HG03571 (cell line): ENCODE measurements around the gene RFX2.

ENCODE experiments used
- ATAC-seq: cut with Tn5 transposase; IDR thresholded peaks from one replicate; pipeline ENCODE4 v1.9.1; 2021; ENCODE audit not compliant: unreplicated experiment

RFX2 gene

GRCh38 chr19:6061376-6062130 is 48.7 kb downstream of the RFX2 start:
- ATAC-seq = no peak

- ATAC-seq = no peak
Observed at GRCh38 chr19:6060600-6061375, 49.5 kb downstream of the RFX2 start.

- no peak for ATAC-seq
Observed at GRCh38 chr19:6059988-6060599, 50.2 kb downstream of the RFX2 start.

DNA sequence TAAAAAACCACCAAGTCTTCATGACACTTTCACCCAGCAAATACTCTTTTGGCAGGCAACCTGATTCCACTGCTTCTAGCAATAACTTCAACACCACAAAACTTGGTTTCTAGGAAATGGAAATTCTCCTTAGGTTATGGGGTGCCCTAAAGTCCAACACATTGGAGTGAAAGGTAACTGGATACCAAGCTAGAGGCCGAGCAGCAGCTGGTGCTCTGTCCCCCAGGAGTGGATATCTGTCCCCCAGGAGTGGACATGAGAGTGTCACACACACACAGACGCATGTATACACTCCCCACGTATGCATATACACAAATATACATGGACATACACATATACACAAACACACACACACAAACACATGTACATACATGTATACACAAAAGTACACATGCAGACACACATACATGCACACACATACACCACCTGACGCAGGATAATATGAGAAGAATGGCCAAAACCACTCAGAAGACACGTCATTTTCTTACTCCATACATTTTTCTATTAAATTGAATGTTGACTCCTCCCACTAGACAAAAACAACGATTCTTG is 50.8 kb downstream of the RFX2 start:
- ATAC-seq = no peak

GRCh38 chr19:6058518-6059201 is 51.6 kb downstream of the RFX2 start:
- no peak for ATAC-seq

- ATAC-seq = no peak
Observed at GRCh38 chr19:6057651-6058517, 52.4 kb downstream of the RFX2 start.

- no peak for ATAC-seq
Observed at GRCh38 chr19:6056801-6057650, 53.3 kb downstream of the RFX2 start.

- ATAC-seq = no peak
Observed at GRCh38 chr19:6056282-6056741, 54.0 kb downstream of the RFX2 start.

GRCh38 chr19:6055013-6055795 is 55.1 kb downstream of the RFX2 start:
- no peak for ATAC-seq

DNA sequence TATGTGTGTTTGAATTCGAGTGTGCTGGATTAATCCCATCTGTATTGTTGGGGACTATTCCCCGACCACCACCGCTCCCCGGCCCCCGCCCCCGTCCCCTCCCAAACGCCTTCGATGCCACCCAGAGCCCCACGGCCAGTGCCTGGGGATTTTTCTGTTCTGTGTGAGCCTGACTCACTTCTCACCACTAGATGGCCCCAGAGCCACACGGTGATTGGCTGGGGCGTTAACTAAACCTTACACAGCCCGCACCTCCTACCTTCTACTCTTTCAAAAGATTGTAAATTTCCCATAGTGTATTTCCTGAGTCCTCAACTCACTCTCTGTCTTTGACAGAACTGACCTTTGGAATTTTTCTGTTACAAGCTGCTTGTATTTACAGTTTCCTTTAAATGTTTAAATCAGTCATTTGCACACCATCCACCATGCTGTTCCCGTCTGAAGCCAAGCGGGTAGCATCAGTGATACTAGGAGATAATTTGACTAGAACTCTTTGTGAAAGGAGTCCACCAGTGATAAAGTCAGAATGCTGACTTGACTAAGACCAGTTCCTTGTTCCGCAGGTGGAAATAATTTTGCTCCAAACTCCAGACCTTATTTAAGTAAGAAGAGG is 61.4 kb downstream of the RFX2 start:
- no peak for ATAC-seq

DNA sequence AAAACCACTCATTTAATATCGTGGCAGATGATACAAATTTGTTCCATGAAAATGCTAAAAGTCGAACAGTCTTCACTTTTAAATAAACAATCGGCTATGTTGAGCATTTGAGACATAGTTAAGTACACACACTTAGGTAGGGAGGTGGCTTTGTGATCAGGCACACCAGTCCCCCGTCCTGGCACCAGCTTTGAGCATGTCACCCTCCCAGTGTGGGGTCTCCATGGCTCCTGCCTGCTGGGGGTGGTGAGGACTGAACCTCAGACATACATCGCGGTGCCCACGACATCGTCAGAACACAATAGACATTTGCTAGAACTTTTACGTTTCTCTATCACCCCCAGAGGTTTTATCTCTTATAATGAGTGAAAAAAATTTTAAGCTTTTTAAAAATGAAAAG is 62.0 kb downstream of the RFX2 start:
- no peak for ATAC-seq

GRCh38 chr19:6047741-6048251 is 62.5 kb downstream of the RFX2 start:
- ATAC-seq = no peak

GRCh38 chr19:6047256-6047655 is 63.0 kb downstream of the RFX2 start:
- ATAC-seq = no peak

GRCh38 chr19:6045108-6045507 is 65.2 kb downstream of the RFX2 start:
- no peak for ATAC-seq

GRCh38 chr19:6044056-6044805 is 66.1 kb downstream of the RFX2 start:
- no peak for ATAC-seq

DNA sequence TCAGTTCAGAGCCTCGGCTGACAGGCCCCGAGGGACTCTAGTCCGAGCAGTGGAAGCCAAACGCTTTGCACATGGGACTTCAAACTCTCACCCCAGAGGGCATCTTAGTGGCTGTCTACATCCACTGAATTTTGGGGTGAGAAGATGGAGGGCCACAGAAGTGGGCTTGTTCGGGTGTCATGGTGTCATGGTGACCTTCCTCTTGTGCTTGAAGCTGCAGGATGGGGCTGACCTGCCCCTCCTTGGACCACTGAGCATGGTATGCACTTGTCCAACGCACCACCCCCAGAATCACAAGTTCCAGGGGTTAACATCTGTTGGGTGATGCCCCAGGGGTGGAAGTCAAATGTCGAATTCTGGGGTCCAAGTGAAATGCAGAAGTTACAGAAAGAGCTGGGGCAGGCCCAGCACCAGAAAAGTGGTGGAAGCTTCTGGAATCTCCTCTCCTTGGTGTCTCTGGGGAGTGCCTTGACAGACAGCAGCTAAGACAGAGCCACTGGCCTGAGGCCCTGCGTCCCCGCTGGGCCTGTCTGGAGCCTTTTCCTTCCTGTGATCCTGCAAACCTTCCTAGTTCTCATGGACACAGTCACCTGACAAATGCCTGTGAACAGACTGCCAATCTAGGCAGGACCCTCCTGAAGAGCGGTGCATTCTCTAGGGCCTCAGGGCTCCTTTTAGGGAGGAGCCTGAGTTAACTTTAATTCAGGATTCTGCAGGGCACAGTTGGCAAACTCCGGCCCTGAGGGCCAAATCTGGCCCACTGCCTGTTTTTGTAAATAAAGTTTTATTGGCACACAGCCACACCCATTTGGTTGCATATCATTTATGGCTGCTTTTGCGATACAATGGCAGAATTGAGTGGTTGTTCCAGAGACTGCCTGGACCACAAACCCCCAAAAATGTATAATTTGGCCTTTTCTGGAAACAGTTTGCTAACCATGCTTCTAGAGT is 67.2 kb downstream of the RFX2 start:
- ATAC-seq = no peak
